ENCODE results near the gene PPFIBP2. TPM values are rescaled to one million over a fixed set of nuclear protein-coding genes. Genes with fewer than 3 reads are reported as not detected.

Gene PPFIBP2
- total RNA-seq, 1 experiment from 2014 or later: 5.7 TPM

GRCh38 chr11:7582338-7582985 lies 68.7 kb downstream of the PPFIBP2 start:
- no peak for DNase-seq (ENCODE audit: low spot score)
- TF ChIP-seq CTCF (conservative IDR thresholded peaks at IDR 0.05; ENCODE audit: low read depth, low read length): no peak
- TF ChIP-seq EZH2 (IDR thresholded peaks at IDR 0.05; ENCODE audit: borderline replicate concordance, low read depth, low read length, poor library complexity, severe bottlenecking): no peak
- CTCF ChIA-PET: interaction anchor here (0.6 kb wide), 2 partner anchors 11 to 109 kb away, joined by 4 to 7 read pairs; no protein-coding TSS in a partner anchor
- H3K27ac ChIP-seq (ENCODE audit: low read depth, low read length, poor library complexity, severe bottlenecking): no peak overlapping the region
- intact Hi-C loops (cut with micrococcal nuclease; ENCODE audit: unreplicated experiment): no loop called here
- H3K36me3 ChIP-seq (ENCODE audit: insufficient read depth, low read length, poor library complexity, severe bottlenecking): no peaks in the 10 kb centered on the region
- H3K9me3 ChIP-seq (ENCODE audit: low read depth, low read length, poor library complexity, severe bottlenecking): no peaks in the 10 kb centered on the region
- H3K27me3 ChIP-seq (replicated peaks; ENCODE audit: insufficient read depth, low read depth, low read length, poor library complexity): no peaks in the 10 kb centered on the region
- POLR2A ChIA-PET (ENCODE audit: low non-redundant PET): no interaction called here
- BruUV-seq (replicated peaks): no TSS peak
- no peak overlapping the region for H3K4me3 ChIP-seq (ENCODE audit: low read depth, low read length, poor library complexity, severe bottlenecking)
- H3K4me1 ChIP-seq (ENCODE audit: insufficient read depth, low read length, poor library complexity, severe bottlenecking): peaks cover 10% of the 10 kb centered on the region

DNA sequence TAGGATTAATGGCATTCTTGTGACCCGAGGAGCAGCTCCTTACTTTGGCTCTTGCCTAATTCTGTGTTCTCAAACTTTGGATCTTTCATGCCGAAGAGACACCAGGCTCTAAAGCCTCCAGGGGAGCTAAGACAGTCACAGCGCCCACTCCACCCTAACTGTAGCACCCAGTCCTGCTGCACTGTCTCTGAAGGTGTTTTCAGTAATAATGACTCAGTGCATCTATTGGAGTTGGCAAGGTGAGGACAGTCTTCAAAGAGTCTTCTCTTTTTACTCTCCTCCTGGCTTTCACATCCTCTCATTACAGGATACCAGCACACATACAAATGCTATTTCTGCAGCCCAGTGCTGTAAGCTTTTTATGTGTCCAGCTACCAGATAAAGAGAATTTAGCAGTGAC lies 69.4 kb downstream of the PPFIBP2 start:
- no peak for DNase-seq (ENCODE audit: low spot score)
- Histone ChIP-seq H3K36me3 (ENCODE audit: insufficient read depth, low read length, poor library complexity, severe bottlenecking) (no peaks in the 10 kb centered on the region), H3K27ac (ENCODE audit: low read depth, low read length, poor library complexity, severe bottlenecking) (no peak overlapping the region), H3K4me1 (ENCODE audit: insufficient read depth, low read length, poor library complexity, severe bottlenecking) (peaks cover 5% of the 10 kb centered on the region), H3K27me3 (replicated peaks; ENCODE audit: insufficient read depth, low read depth, low read length, poor library complexity) (no peaks in the 10 kb centered on the region), H3K4me3 (ENCODE audit: low read depth, low read length, poor library complexity, severe bottlenecking) (no peak overlapping the region), H3K9me3 (ENCODE audit: low read depth, low read length, poor library complexity, severe bottlenecking) (no peaks in the 10 kb centered on the region)
- ChIA-PET POLR2A (ENCODE audit: low non-redundant PET) (interaction anchor here (0.6 kb wide), 1 partner anchor 1194 kb away, joined by 3 read pairs; no protein-coding TSS in a partner anchor), CTCF (no interaction called here)
- BruUV-seq (replicated peaks): no TSS peak
- TF ChIP-seq EZH2 (IDR thresholded peaks at IDR 0.05; ENCODE audit: borderline replicate concordance, low read depth, low read length, poor library complexity, severe bottlenecking) (no peak), CTCF (conservative IDR thresholded peaks at IDR 0.05; ENCODE audit: low read depth, low read length) (no peak)
- intact Hi-C loops (cut with micrococcal nuclease; ENCODE audit: unreplicated experiment): no loop called here

DNA sequence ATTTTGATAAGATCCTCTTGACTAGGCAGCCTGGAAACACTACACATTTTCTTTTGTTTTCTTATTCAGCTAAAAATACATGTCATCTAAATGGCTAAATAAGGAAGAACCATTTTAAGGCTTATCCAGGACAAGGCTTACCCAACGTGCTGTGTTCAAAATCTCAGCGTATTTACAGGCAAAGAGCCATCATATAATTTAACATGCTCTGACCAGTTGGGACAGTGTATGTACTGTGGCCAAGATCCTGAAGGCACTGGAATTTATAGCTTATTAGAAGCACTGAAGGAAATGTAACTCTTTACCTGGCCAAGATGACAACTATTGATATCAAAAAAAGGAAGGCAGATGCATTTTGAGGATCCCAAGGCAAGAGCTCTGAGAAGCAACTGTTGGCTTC lies 71.1 kb downstream of the PPFIBP2 start:
- no peak for TF ChIP-seq EZH2 (IDR thresholded peaks at IDR 0.05; ENCODE audit: borderline replicate concordance, low read depth, low read length, poor library complexity, severe bottlenecking)
- TF ChIP-seq CTCF (conservative IDR thresholded peaks at IDR 0.05; ENCODE audit: low read depth, low read length): no peak
- intact Hi-C loops (cut with micrococcal nuclease; ENCODE audit: unreplicated experiment): no loop called here
- ChIA-PET POLR2A (ENCODE audit: low non-redundant PET) (no interaction called here), CTCF (no interaction called here)
- no TSS peak for BruUV-seq (replicated peaks)
- no peaks in the 10 kb centered on the region for H3K27me3 ChIP-seq (replicated peaks; ENCODE audit: insufficient read depth, low read depth, low read length, poor library complexity)
- no peaks in the 10 kb centered on the region for H3K9me3 ChIP-seq (ENCODE audit: low read depth, low read length, poor library complexity, severe bottlenecking)
- no peaks in the 10 kb centered on the region for H3K4me1 ChIP-seq (ENCODE audit: insufficient read depth, low read length, poor library complexity, severe bottlenecking)
- DNase-seq (ENCODE audit: low spot score): no peak
- no peaks in the 10 kb centered on the region for H3K36me3 ChIP-seq (ENCODE audit: insufficient read depth, low read length, poor library complexity, severe bottlenecking)
- no peak overlapping the region for H3K4me3 ChIP-seq (ENCODE audit: low read depth, low read length, poor library complexity, severe bottlenecking)
- no peak overlapping the region for H3K27ac ChIP-seq (ENCODE audit: low read depth, low read length, poor library complexity, severe bottlenecking)
